OCI-LY7 (cell line): ENCODE measurements around the gene ROBO2. TPM values are rescaled to one million over a fixed set of nuclear protein-coding genes. Genes with fewer than 3 reads are reported as not detected.

ENCODE experiments used
- BruUV-seq: library from RNA; stranded (reverse); fragments of 400-500 nt; replicated peaks from 2 replicates; lab custom pipeline; 2021; lab: Mats Ljungman, UMichigan
- CTCF ChIA-PET: fragments of 300-600 bp; sonication (Branson Sonifier 250); formaldehyde crosslinking; loops from one replicate; lab custom pipeline; 2022; ENCODE audit warnings: antibody characterized with exemption; ENCODE audit not compliant: unreplicated experiment; lab: Charles Lee
- POLR2A ChIA-PET: fragments of 300-600 bp; sonication (Branson Sonifier 250); formaldehyde crosslinking; loops from one replicate; lab custom pipeline; 2022; ENCODE audit warnings: antibody characterized with exemption; lab: Charles Lee
- DNase-seq: peaks from one replicate; pipeline ENCODE4 v3.0.0-alpha.2; 2015; ENCODE audit warnings: low spot score
- H2AFZ ChIP-seq: fragments of 200-600 bp; sonication (generic), shearing (Covaris generic); 2 replicates; pipeline ENCODE4 v1.6.1; 2014; ENCODE audit warnings: mild to moderate bottlenecking, antibody characterized with exemption, low read length, moderate library complexity
- H3K27ac ChIP-seq: fragments of 200-600 bp; sonication (generic); 2 replicates; pipeline ENCODE4 v1.5.1; 2014; ENCODE audit warnings: mixed run types, low read depth, mild to moderate bottlenecking, moderate library complexity, low read length, inconsistent platforms; ENCODE audit not compliant: poor library complexity, severe bottlenecking
- H3K36me3 ChIP-seq: fragments of 200-600 bp; sonication (generic); 2 replicates; pipeline ENCODE4 v1.6.1; 2014; ENCODE audit warnings: mild to moderate bottlenecking, antibody characterized with exemption, low read length, moderate library complexity, mixed read lengths; ENCODE audit not compliant: insufficient read depth
- H3K4me1 ChIP-seq: fragments of 200-600 bp; sonication (generic); 2 replicates; pipeline ENCODE4 v1.5.1; 2014; ENCODE audit warnings: mild to moderate bottlenecking, low read length; ENCODE audit not compliant: insufficient read depth, poor library complexity, severe bottlenecking
- H3K4me2 ChIP-seq: fragments of 200-600 bp; sonication (generic); 2 replicates; pipeline ENCODE4 v1.6.1; 2014; ENCODE audit warnings: mild to moderate bottlenecking, low read length
- H3K4me3 ChIP-seq: fragments of 200-600 bp; sonication (generic); 2 replicates; pipeline ENCODE4 v1.5.1; 2014; ENCODE audit warnings: mild to moderate bottlenecking, low read depth, low read length; ENCODE audit not compliant: poor library complexity, severe bottlenecking
- H3K79me2 ChIP-seq: fragments of 200-600 bp; sonication (generic); 2 replicates; pipeline ENCODE4 v1.6.1; 2016; ENCODE audit warnings: low read depth, mild to moderate bottlenecking, low read length, moderate library complexity, mixed read lengths; ENCODE audit not compliant: insufficient read depth
- H3K9me2 ChIP-seq: fragments of 200-600 bp; sonication (generic); 2 replicates; pipeline ENCODE4 v1.6.1; 2016; ENCODE audit warnings: mild to moderate bottlenecking, low read length, mixed read lengths; ENCODE audit not compliant: insufficient read depth
- H3K9me3 ChIP-seq: fragments of 200-600 bp; sonication (generic); 2 replicates; pipeline ENCODE4 v1.6.1; 2014; ENCODE audit warnings: mild to moderate bottlenecking, mixed run types, low read length, mixed read lengths
- H4K20me1 ChIP-seq: fragments of 200-600 bp; sonication (generic); 2 replicates; pipeline ENCODE4 v1.6.1; 2014; ENCODE audit warnings: mild to moderate bottlenecking, antibody characterized with exemption, low read length, moderate library complexity, mixed read lengths; ENCODE audit not compliant: insufficient read depth
- EZH2phosphoT487 ChIP-seq: fragments of 200-600 bp; sonication (generic); IDR thresholded peaks from 2 replicates; pipeline ENCODE4 v1.6.1; 2018; ENCODE audit warnings: low read depth, borderline replicate concordance, mild to moderate bottlenecking, mixed run types, antibody characterized with exemption, low read length, moderate library complexity, mixed read lengths
- intact Hi-C: fragments of 100-400 bp; cut with micrococcal nuclease; formaldehyde crosslinking; loops from one replicate; pipeline ENCODE4 v1.10.0; 2022; ENCODE audit not compliant: unreplicated experiment
- total RNA-seq, 2 experiments: library from RNA; depleted of rRNA in 1 of 2; stranded (reverse); fragments of >200 nt in 1 of 2; shearing (Covaris generic) in 1 of 2; gene quantifications; 2 replicates each; pipeline ENCODE4 v1.2.3, GENCODE V29; 2014 to 2022
- TF ChIP-seq, protein P1 (sequence below): fragments of 200-600 bp; sonication (generic); conservative IDR thresholded peaks from 2 replicates; pipeline ENCODE4 v1.5.1; 2014; ENCODE audit warnings: mild to moderate bottlenecking, antibody characterized with exemption, low read length, moderate library complexity, mixed read lengths

Gene ROBO2
- total RNA-seq, 2 experiments from 2014 or later: 0.06 to 4.8 TPM

DNA sequence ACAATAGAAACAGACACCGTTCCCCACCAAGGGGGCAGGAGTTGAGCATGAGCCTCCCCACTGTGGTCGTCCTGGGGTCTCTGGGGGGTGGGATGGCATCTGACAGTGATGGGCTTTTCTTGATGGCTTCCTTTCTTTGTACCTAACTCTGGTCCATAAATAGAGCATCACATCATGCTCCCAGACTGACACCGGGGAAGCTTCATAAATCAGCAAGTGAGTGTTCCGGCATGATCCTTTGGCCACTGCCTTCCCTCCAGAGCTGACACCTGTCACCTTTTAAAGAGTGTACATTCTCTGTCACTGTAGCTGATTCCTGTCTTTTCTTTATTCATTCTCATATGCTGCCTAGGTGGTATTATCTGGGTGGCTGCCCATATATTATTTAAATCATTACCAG, 129.9 kb downstream of the ROBO2 start:
- ChIA-PET CTCF (no interaction called here), POLR2A (no interaction called here)
- H3K27ac ChIP-seq: no peak overlapping the region
- no peak for TF ChIP-seq EZH2phosphoT487
- TF ChIP-seq, protein P1, sequence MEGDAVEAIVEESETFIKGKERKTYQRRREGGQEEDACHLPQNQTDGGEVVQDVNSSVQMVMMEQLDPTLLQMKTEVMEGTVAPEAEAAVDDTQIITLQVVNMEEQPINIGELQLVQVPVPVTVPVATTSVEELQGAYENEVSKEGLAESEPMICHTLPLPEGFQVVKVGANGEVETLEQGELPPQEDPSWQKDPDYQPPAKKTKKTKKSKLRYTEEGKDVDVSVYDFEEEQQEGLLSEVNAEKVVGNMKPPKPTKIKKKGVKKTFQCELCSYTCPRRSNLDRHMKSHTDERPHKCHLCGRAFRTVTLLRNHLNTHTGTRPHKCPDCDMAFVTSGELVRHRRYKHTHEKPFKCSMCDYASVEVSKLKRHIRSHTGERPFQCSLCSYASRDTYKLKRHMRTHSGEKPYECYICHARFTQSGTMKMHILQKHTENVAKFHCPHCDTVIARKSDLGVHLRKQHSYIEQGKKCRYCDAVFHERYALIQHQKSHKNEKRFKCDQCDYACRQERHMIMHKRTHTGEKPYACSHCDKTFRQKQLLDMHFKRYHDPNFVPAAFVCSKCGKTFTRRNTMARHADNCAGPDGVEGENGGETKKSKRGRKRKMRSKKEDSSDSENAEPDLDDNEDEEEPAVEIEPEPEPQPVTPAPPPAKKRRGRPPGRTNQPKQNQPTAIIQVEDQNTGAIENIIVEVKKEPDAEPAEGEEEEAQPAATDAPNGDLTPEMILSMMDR: no peak
- H2AFZ ChIP-seq: no peak overlapping the region
- DNase-seq: no peak
- H3K4me3 ChIP-seq: no peak overlapping the region
- no peaks in the 10 kb centered on the region for H3K9me2 ChIP-seq
- H3K36me3 ChIP-seq: no peaks in the 10 kb centered on the region
- no peaks in the 10 kb centered on the region for H3K79me2 ChIP-seq
- intact Hi-C loops: no loop called here
- no peaks in the 10 kb centered on the region for H3K9me3 ChIP-seq
- H3K4me2 ChIP-seq: no peak overlapping the region
- H3K4me1 ChIP-seq: no peaks in the 10 kb centered on the region
- no TSS peak for BruUV-seq
- H4K20me1 ChIP-seq: no peaks in the 10 kb centered on the region

DNA sequence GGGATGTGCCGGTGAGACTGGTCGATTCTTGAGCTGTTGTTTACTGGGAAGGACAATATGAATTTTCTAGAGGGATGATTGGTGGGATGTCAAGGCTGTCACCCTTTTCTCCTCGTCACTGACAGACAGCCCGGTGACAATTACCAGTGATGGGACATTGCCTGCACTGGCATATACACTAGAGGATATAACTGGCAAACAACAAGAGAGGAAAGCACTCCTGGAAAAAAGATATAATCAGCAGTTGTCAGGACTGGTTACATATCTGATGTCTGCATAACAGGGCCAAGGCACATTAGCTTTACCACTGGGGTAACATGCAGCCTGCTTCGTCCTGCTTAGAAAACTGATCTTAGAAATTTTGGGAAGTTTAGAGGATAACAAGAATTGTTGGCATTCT, 131.1 kb downstream of the ROBO2 start:
- TF ChIP-seq EZH2phosphoT487: no peak
- TF ChIP-seq, protein P1: no peak
- ChIA-PET CTCF (no interaction called here), POLR2A (no interaction called here)
- no TSS peak for BruUV-seq
- Histone ChIP-seq H4K20me1 (no peaks in the 10 kb centered on the region), H3K79me2 (no peaks in the 10 kb centered on the region), H3K9me3 (no peaks in the 10 kb centered on the region), H3K4me1 (no peaks in the 10 kb centered on the region), H2AFZ (no peak overlapping the region), H3K4me3 (no peak overlapping the region), H3K4me2 (no peak overlapping the region), H3K27ac (no peak overlapping the region), H3K36me3 (no peaks in the 10 kb centered on the region), H3K9me2 (no peaks in the 10 kb centered on the region)
- DNase-seq: no peak
- intact Hi-C loops: no loop called here

DNA sequence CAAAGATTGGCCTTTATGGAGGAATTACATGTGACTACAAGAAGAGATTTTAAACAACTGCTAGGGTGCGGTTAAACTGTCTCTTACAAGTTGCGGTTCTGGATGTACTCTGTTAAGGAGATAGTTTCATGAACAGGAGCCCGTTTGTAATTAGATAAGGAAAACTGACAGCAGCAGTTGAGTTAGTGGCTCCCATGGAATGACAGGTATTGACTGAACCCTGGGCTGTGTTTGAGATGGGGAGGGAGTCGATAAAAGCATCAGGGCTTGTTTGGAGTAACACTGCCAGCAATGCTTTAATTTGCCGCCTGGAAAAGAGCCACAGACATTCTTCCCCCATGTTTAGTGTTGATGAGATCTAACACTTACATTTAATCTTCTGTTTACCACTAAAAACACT, 139.9 kb downstream of the ROBO2 start:
- Histone ChIP-seq H3K4me1 (no peaks in the 10 kb centered on the region), H3K4me3 (no peak overlapping the region), H3K9me2 (no peaks in the 10 kb centered on the region), H3K27ac (no peak overlapping the region), H2AFZ (no peak overlapping the region), H4K20me1 (no peaks in the 10 kb centered on the region), H3K36me3 (no peaks in the 10 kb centered on the region), H3K4me2 (no peak overlapping the region), H3K9me3 (no peaks in the 10 kb centered on the region), H3K79me2 (no peaks in the 10 kb centered on the region)
- no peak for DNase-seq
- CTCF ChIA-PET: no interaction called here
- intact Hi-C loops: no loop called here
- POLR2A ChIA-PET: no interaction called here
- TF ChIP-seq, protein P1: no peak
- TF ChIP-seq EZH2phosphoT487: no peak
- BruUV-seq: no TSS peak
